K562 (cell line): ENCODE results near the gene DYSF. TPM values are rescaled to one million over a fixed set of nuclear protein-coding genes. Genes with fewer than 3 reads are reported as not detected.

ENCODE experiments used
- BACH1 ChIP-seq: fragments of 200-800 bp; sonication (Bioruptor generic); IDR thresholded peaks from 2 replicates; pipeline ENCODE4 v1.6.1; 2016; ENCODE audit warnings: missing genetic modification characterization, missing compliant biosample characterization
- CCNT2 ChIP-seq: IDR thresholded peaks from 2 replicates; pipeline ENCODE4 v1.6.1; 2011; ENCODE audit warnings: borderline replicate concordance, low read depth, mild to moderate bottlenecking, moderate library complexity, mixed read lengths, low read length; ENCODE audit not compliant: insufficient read length; ENCODE audit errors: extremely low read depth
- FOS ChIP-seq: IDR thresholded peaks from 3 replicates; pipeline ENCODE4 v1.6.1; 2011; ENCODE audit not compliant: insufficient read length; ENCODE audit errors: extremely low read depth
- HIVEP1 ChIP-seq: fragments of 250-450 bp; sonication (Bioruptor Pico); IDR thresholded peaks from 2 replicates; pipeline ENCODE4 v1.4.0; 2020; ENCODE audit warnings: mild to moderate bottlenecking
- HNRNPLL ChIP-seq: fragments of 200-400 bp; formaldehyde crosslinking; IDR thresholded peaks from 2 replicates; pipeline ENCODE4 v1.6.1; 2017; ENCODE audit warnings: low read length, low read depth, mild to moderate bottlenecking; ENCODE audit not compliant: poor library complexity, severe bottlenecking
- KAT2B ChIP-seq: IDR thresholded peaks from one replicate; pipeline ENCODE4 v1.6.1; 2012; ENCODE audit warnings: low read depth, mild to moderate bottlenecking, control low read depth, inconsistent platforms, low read length, moderate library complexity
- KAT7 ChIP-seq: sonication (generic); formaldehyde crosslinking; IDR thresholded peaks from 2 replicates; pipeline ENCODE4 v1.8.0; 2022; ENCODE audit warnings: missing genetic modification reagents, mild to moderate bottlenecking, borderline replicate concordance
- MCM3 ChIP-seq: fragments of 450-650 bp; IDR thresholded peaks from 2 replicates; pipeline ENCODE4 v1.6.1; 2016
- MECOM ChIP-seq: fragments of 250-450 bp; sonication (Bioruptor Pico); IDR thresholded peaks from 2 replicates; pipeline ENCODE4 v1.8.0; 2022; ENCODE audit warnings: inconsistent platforms
- MITF ChIP-seq: IDR thresholded peaks from 2 replicates; pipeline ENCODE4 v1.6.1; 2014; ENCODE audit warnings: antibody characterized with exemption
- NR2F6 ChIP-seq: fragments of 450-650 bp; formaldehyde crosslinking; IDR thresholded peaks from 2 replicates; pipeline ENCODE4 v1.4.0; 2020; ENCODE audit warnings: mild to moderate bottlenecking
- RAD51 ChIP-seq: fragments of 450-650 bp; IDR thresholded peaks from 2 replicates; pipeline ENCODE4 v1.7.1; 2016; ENCODE audit warnings: low read depth, mild to moderate bottlenecking, borderline replicate concordance
- SIRT6 ChIP-seq: IDR thresholded peaks from one replicate; pipeline ENCODE4 v1.6.1; 2012; ENCODE audit warnings: low read depth, mild to moderate bottlenecking, control low read depth, inconsistent platforms, low read length, moderate library complexity
- TAF1 ChIP-seq: IDR thresholded peaks from 2 replicates; pipeline ENCODE4 v1.6.1; 2011; ENCODE audit warnings: mild to moderate bottlenecking, low read length, moderate library complexity; ENCODE audit not compliant: insufficient read depth, control insufficient read depth, severe bottlenecking; ENCODE audit errors: extremely low read depth
- ZNF282 ChIP-seq: sonication (generic); formaldehyde crosslinking; IDR thresholded peaks from 2 replicates; pipeline ENCODE4 v1.8.1; 2023; ENCODE audit warnings: missing genetic modification reagents
- ZNF436 ChIP-seq: fragments of 250-450, 450-650 bp; sonication (Bioruptor Pico); formaldehyde crosslinking; IDR thresholded peaks from 2 replicates; pipeline ENCODE4 v1.7.0; 2020; ENCODE audit warnings: mild to moderate bottlenecking
- ZNF609 ChIP-seq: sonication (generic); formaldehyde crosslinking; IDR thresholded peaks from 2 replicates; pipeline ENCODE4 v1.8.1; 2023; ENCODE audit warnings: missing genetic modification reagents, mild to moderate bottlenecking, borderline replicate concordance
- ZNF699 ChIP-seq: fragments of 250-450 bp; sonication (Bioruptor Pico); IDR thresholded peaks from 2 replicates; pipeline ENCODE4 v1.8.0; 2021; ENCODE audit warnings: mild to moderate bottlenecking, moderate library complexity; ENCODE audit not compliant: insufficient replicate concordance
- polyA plus RNA-seq, 8 experiments: library from polyadenylated mRNA; depleted of rRNA in 4 of 8; stranded (reverse) in 5 of 8; unstranded in 3 of 8; fragments of >200 nt; fragmentation: Nextera tagmentation in 2 of 8; fragmentation: Illumina TruSeq in 1 of 8; extraction: Ambion mirVana in 2 of 8; extraction: Trizol in 1 of 8; gene quantifications; 2 replicates each; pipeline versions ENCODE4 v1.2.1 to v1.2.3, GENCODE V29; 2011 to 2014; ENCODE audit warnings: inconsistent platforms in 1 of 8, missing spikeins in 1 of 8
- total RNA-seq, 7 experiments: library from RNA; depleted of rRNA in 6 of 7; stranded (reverse); fragments of >200 nt in 6 of 7; fragmentation: Illumina TruSeq in 2 of 7; extraction: Trizol in 2 of 7; gene quantifications; 2 replicates each; pipeline versions ENCODE4 v1.2.1 to v1.2.3, GENCODE V29; 2011 to 2021; ENCODE audit warnings: low replicate concordance in 1 of 7

Gene DYSF
- total and polyA plus RNA-seq, 9 of the 15 experiments (the other 6 are each of a cell fraction or from before 2014, with no cell fraction given) = 0.01 to 0.80 (median 0.29) TPM

- TF ChIP-seq HIVEP1 (no peak), ZNF282 (CRISPR knock-in tag) (no peak), MECOM (CRISPR knock-in tag) (no peak), CCNT2 (no peak), MCM3 (no peak), ZNF436 (CRISPR knock-in tag) (peak; percentile 64; the same call in 1 of the 2 replicates), BACH1 (tag) (no peak), TAF1 (no peak), ZNF609 (CRISPR knock-in tag) (no peak), SIRT6 (no peak), KAT2B (no peak), FOS (no peak), HNRNPLL (no peak), NR2F6 (CRISPR knock-in tag) (no peak), RAD51 (no peak), ZNF699 (CRISPR knock-in tag) (no peak), KAT7 (CRISPR knock-in tag) (no peak), MITF (no peak)
Measured at GRCh38 chr2:71544919-71545571, 91.7 kb downstream of the DYSF start (continued).
